Stomach smooth muscle (tissue), 2 donors: ENCODE results near the gene CUBN.

Source experiments
- H3K27ac ChIP-seq: one replicate; pipeline ENCODE4 v1.7.0; 2013; ENCODE audit warnings: mild to moderate bottlenecking, low read length, inconsistent platforms
- H3K27me3 ChIP-seq, 2 donors: one replicate each; pipeline ENCODE4 v1.7.0; 2013; ENCODE audit warnings: low read length in 2 of 2; ENCODE audit not compliant: insufficient read depth in 2 of 2, control insufficient read depth in 1 of 2
- H3K36me3 ChIP-seq, 2 donors: one replicate each; pipeline ENCODE4 v1.7.0; 2013; ENCODE audit warnings: low read length in 2 of 2; ENCODE audit not compliant: control insufficient read depth in 2 of 2, insufficient read depth in 2 of 2
- H3K4me1 ChIP-seq: one replicate; pipeline ENCODE4 v1.7.0; 2013; ENCODE audit warnings: low read length; ENCODE audit not compliant: control insufficient read depth, insufficient read depth
- H3K4me3 ChIP-seq, 2 donors: one replicate each; pipeline ENCODE4 v1.7.0; 2013; ENCODE audit warnings: low read length in 2 of 2
- H3K9ac ChIP-seq, 2 donors: one replicate each; pipeline ENCODE4 v1.7.0; 2013; ENCODE audit warnings: low read length in 2 of 2, mild to moderate bottlenecking in 1 of 2
- H3K9me3 ChIP-seq, 2 donors: one replicate each; pipeline ENCODE4 v1.7.0; 2013; ENCODE audit warnings: low read length in 2 of 2; ENCODE audit not compliant: control insufficient read depth in 2 of 2
- donor health status: healthy.
- donor health status: Pancreatic carcinoma.

Gene CUBN

DNA sequence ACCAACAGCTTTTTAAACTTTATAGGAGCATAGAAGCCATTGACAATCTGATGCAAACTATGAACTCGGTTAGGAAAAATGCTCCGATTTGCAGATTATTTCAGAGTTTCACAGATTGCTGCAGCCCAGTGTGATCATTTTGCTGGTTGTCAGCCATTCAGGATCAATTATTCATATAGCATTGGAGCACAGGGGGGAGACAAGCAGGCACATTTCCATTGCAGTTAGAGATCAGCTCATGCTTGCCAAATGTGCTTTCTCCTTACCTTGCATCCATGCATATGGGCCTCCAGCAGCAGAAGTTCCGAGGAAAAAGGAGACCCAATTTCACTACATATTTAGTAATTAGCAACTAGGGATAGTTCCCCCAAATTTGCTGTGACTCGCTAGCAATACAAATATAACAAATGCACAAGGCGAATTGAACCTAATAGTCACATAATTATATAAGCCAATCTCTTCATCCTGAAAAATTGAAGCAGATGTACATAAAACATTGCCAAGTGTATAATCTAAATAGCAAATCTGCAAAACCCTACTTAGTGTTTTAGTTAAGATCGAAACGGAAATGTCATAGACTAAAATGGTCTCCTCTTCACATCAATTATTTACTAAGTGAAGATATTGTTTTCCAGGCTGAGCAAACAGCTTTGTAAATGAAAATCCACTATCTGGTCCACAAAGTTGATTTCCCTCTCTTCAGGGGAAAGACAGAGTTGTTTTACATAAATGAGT is 262.9 kb downstream of the CUBN start:
- no peak overlapping the region for H3K9ac ChIP-seq
- no peak overlapping the region for H3K4me3 ChIP-seq
- H3K27me3 ChIP-seq, result no peaks in the 10 kb centered on the region
- H3K9me3 ChIP-seq, result no peaks in the 10 kb centered on the region
- H3K4me1 ChIP-seq, result no peaks in the 10 kb centered on the region
- H3K27ac ChIP-seq, result no peak overlapping the region
- no peaks in the 10 kb centered on the region for H3K36me3 ChIP-seq

DNA sequence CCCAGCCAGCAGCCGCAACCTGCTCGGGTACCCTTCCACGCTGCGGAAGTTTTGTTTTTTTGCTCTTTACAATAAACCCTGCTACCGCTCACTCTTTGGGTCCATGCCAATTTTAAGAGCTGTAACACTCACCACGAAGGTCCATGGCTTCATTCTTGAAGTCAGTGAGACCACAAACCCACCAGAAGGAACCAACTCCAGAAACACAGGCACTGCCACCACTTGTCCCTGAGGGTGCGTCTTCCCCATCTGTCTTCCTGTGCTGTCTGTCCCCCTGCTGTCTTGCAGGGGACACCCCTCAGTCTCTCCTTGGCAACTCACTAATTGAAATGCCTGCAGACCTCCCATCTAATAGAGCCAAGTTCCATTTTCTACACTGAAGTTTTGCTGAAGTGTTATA is 263.8 kb downstream of the CUBN start:
- Histone ChIP-seq H3K27me3 (no peaks in the 10 kb centered on the region), H3K36me3 (no peaks in the 10 kb centered on the region), H3K9me3 (no peaks in the 10 kb centered on the region), H3K27ac (no peak overlapping the region), H3K4me1 (no peaks in the 10 kb centered on the region), H3K4me3 (no peak overlapping the region), H3K9ac (no peak overlapping the region)

DNA sequence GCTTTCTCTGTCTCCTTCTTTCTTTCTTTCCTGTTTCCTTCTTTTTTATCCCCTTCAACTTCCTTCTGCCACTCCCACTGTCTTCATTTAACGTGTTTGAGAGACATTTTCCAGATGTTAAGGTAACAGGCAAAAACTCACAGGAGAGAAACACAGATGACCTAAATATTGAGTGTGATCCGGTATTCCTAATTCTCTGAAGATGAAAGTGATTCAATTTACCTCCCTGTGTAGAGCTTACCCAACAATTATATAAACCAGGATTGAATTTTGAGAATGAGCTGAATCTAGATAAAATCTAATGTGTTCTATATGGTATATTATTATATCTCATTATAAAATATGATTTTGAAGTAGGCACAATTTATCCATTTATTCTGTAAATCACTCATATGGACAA is 265.8 kb downstream of the CUBN start:
- Histone ChIP-seq H3K27me3 (no peaks in the 10 kb centered on the region), H3K4me1 (no peaks in the 10 kb centered on the region), H3K9me3 (peaks cover 0 to 3% of the 10 kb centered on the region in 2 donors), H3K9ac (no peak overlapping the region), H3K4me3 (no peak overlapping the region), H3K27ac (no peak overlapping the region), H3K36me3 (no peaks in the 10 kb centered on the region)

DNA sequence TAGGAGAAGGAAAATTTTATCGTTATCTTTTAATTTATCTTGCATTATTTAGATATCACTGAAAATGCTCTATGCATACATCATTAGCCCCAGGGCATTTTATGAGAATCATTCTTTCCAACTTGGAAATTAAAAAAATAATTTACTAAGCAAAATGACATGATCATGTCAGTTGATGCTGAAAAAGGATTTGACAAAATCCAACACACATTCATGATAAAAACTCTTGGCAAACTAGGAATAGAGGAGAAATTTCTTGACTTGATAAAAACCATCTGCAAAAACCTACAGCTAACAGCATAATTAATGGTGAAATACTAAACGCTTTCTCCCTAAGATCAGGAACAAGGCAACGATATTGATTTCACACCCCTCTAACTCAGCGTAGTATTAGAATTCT is 272.2 kb downstream of the CUBN start:
- no peak overlapping the region for H3K9ac ChIP-seq
- no peak overlapping the region for H3K27ac ChIP-seq
- H3K4me3 ChIP-seq, result no peak overlapping the region
- H3K4me1 ChIP-seq, result no peaks in the 10 kb centered on the region
- H3K27me3 ChIP-seq, result no peaks in the 10 kb centered on the region
- H3K36me3 ChIP-seq, result no peaks in the 10 kb centered on the region
- H3K9me3 ChIP-seq, result peaks cover 0 to 3% of the 10 kb centered on the region in 2 donors

DNA sequence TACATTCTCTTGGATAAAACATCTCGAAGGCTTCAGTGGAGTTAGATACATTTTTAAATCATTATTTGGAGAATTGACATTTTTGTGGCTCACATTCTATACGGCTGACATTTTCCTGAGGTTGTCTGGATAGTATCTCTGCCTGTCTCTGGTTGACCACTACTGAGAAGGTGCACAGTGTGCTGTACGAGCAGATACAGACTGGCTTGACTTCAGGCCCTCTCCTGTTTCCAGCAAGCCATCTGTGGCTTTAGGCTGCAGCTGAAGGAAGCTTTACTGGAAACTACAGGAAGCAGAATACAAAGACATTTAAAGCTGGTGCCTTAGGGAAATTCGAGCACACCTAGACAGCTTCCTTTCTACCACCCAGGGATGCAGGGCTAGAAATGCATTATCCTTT is 273.0 kb downstream of the CUBN start:
- no peak overlapping the region for H3K27ac ChIP-seq
- H3K4me3 ChIP-seq, result no peak overlapping the region
- no peaks in the 10 kb centered on the region for H3K4me1 ChIP-seq
- H3K27me3 ChIP-seq, result no peaks in the 10 kb centered on the region
- peaks cover 0 to 3% of the 10 kb centered on the region in 2 donors for H3K9me3 ChIP-seq
- H3K36me3 ChIP-seq, result no peaks in the 10 kb centered on the region
- no peak overlapping the region for H3K9ac ChIP-seq

DNA sequence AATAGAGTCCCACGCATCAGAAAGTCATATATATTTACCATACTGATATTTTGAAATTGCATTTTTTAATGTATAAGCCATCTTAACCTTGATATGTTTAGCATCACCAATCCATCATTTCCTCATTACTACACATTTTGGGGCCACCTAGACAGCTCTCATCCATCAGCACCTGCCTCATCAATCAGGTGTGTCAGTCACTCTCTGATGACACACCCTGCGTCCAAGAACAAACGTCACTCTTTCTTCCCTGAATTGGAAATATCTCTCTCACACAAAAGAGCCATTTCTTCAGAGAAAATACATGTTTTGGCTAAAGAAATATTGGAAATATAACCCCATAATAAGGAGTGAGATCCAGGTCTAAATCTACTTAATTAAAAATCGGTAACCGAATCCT is 273.5 kb downstream of the CUBN start:
- Histone ChIP-seq H3K9me3 (peaks cover 0 to 3% of the 10 kb centered on the region in 2 donors), H3K9ac (no peak overlapping the region), H3K27me3 (no peaks in the 10 kb centered on the region), H3K4me1 (no peaks in the 10 kb centered on the region), H3K36me3 (no peaks in the 10 kb centered on the region), H3K27ac (no peak overlapping the region), H3K4me3 (no peak overlapping the region)

DNA sequence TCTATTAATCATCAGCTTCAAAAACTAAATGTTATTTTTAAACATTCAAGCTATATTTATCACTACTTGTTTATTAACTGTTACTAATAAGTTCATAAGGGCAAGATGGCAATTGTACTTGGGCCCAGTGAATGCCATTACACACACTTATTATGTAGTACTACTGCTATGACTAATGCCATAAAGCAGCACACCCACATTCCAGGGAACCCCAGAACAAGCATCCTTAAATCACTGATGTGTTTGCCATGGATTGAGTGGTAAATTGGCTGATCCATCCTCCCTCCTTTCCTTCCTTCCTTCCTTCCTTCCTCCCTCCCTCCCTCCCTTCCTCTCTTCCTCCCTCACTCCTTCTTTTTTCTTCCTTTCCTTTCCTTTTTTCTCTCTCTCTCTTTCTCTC is 275.0 kb downstream of the CUBN start:
- Histone ChIP-seq H3K9me3 (no peaks in the 10 kb centered on the region), H3K27me3 (no peaks in the 10 kb centered on the region), H3K4me1 (no peaks in the 10 kb centered on the region), H3K9ac (no peak overlapping the region), H3K36me3 (no peaks in the 10 kb centered on the region), H3K27ac (no peak overlapping the region), H3K4me3 (no peak overlapping the region)

DNA sequence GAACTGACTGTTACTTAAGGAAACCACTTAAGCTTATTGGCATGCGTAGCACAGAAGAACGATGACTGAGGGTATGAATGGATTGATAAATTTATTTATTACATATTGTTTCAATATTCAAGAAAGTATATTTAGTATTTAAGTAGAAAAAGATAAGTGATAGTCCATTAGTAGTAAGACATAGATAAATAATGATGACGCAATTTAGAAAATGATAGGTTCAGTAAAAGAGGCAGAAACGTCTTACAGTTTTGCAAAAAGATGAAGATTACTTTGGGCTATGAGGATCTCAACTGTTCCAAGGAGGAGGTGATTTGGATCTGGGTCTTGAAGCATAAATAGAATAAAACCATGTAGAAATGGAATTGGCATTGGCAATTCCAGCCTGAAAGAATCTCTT is 275.8 kb downstream of the CUBN start:
- no peak overlapping the region for H3K27ac ChIP-seq
- no peaks in the 10 kb centered on the region for H3K9me3 ChIP-seq
- no peaks in the 10 kb centered on the region for H3K36me3 ChIP-seq
- H3K9ac ChIP-seq, result no peak overlapping the region
- H3K4me3 ChIP-seq, result no peak overlapping the region
- no peaks in the 10 kb centered on the region for H3K4me1 ChIP-seq
- no peaks in the 10 kb centered on the region for H3K27me3 ChIP-seq

DNA sequence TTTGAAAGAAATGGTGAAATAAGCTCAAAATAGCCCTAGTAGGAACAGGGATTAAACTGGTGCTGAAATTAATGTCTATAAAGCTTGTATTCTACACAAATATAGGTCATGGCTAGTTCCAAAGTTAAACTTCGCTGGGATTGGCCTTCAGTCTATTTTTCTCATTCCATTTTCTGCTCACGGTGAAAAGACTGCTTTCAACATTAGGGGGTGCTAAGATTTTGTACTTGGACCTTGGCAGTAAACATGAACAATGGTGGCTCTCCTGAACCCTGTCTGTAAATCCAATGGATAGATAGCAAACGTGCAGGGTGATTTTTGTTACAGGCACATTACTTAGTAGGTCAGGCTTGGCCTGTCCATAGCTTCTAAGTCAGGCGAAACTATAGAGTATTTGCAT is 276.4 kb downstream of the CUBN start:
- no peaks in the 10 kb centered on the region for H3K4me1 ChIP-seq
- no peak overlapping the region for H3K4me3 ChIP-seq
- H3K9me3 ChIP-seq, result no peaks in the 10 kb centered on the region
- no peaks in the 10 kb centered on the region for H3K36me3 ChIP-seq
- H3K27ac ChIP-seq, result no peak overlapping the region
- H3K9ac ChIP-seq, result no peak overlapping the region
- H3K27me3 ChIP-seq, result no peaks in the 10 kb centered on the region

DNA sequence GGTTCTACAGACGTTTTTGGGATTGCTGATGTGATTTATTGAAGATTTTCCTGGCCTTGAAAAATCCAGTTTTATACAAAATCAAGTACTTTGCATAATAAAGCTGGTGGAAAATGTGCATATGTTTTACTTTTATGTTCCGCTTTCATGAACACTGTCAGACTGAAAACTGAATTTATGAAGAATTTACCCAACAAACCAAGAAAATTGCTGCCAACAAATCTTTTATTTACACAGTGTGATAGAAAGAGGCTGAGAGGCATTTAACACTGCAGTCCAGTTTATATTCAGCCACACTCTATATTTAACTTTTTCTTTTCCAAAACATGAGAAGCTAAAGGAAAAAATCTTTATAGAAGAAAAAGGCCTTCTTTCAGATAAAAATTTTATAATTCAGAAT is 277.0 kb downstream of the CUBN start:
- Histone ChIP-seq H3K27me3 (no peaks in the 10 kb centered on the region), H3K36me3 (no peaks in the 10 kb centered on the region), H3K4me3 (no peak overlapping the region), H3K9me3 (no peaks in the 10 kb centered on the region), H3K4me1 (no peaks in the 10 kb centered on the region), H3K9ac (no peak overlapping the region), H3K27ac (no peak overlapping the region)

DNA sequence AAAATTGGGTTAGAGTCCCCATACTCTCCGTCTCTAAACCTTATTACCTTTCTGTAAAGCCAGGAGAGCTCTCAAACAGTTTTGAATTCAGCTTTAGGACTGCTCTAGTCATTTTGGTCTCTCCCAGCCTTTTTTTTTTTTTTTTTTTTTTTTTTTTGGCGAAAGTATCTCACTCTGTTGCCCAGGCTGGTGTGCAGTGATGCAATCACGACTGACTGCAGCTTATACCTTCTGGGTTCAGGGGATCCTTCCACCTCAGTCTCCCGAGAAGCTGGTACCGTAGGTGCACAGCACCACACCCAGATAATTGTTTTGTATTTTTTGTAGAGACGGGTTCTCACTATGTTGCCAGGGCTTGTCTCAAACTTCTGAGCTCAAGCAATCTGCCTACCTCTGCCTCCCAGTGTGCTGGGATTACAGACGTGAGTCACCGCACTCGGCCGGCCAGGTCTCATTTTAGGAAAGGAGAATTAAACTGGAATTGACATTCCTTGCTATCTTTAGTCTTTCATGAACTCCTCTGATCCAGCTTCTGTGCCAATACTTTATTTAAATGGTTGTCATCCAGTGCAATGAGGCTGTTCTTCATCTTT is 281.0 kb downstream of the CUBN start:
- Histone ChIP-seq H3K9me3 (no peaks in the 10 kb centered on the region), H3K27ac (no peak overlapping the region), H3K4me1 (no peaks in the 10 kb centered on the region), H3K36me3 (no peaks in the 10 kb centered on the region), H3K9ac (no peak overlapping the region), H3K4me3 (no peak overlapping the region), H3K27me3 (no peaks in the 10 kb centered on the region)
